WTC11 (cell line): Measurements from ENCODE around the gene ALK. TPM values are rescaled to one million over a fixed set of nuclear protein-coding genes. Genes with fewer than 3 reads are reported as not detected.

ENCODE experiments used
- ATAC-seq: fragments of 200-7000 bp; cut with Tn5 transposase; 2 replicates; pipeline ENCODE4 v1.10.0; 2021; ENCODE audit warnings: mild to moderate bottlenecking, moderate library complexity
- CTCF ChIA-PET: fragments of 300-600 bp; sonication (Branson Sonifier 250); formaldehyde crosslinking; loops from one replicate; lab custom pipeline; 2021; ENCODE audit warnings: antibody characterized with exemption; lab: Charles Lee
- POLR2A ChIA-PET: fragments of 350-600 bp; sonication (Branson Sonifier 250); formaldehyde crosslinking; loops from one replicate; lab custom pipeline; 2021; ENCODE audit warnings: antibody characterized with exemption; lab: Charles Lee
- DNase-seq: peaks from one replicate; pipeline ENCODE4 v3.0.0; 2021; ENCODE audit warnings: low spot score
- H3K27ac Mint-ChIP-seq: 2 replicates; pipeline ENCODE4 v1.8.0; 2021; ENCODE audit warnings: mixed read lengths
- H3K27me3 Mint-ChIP-seq: 2 replicates; pipeline ENCODE4 v1.8.0; 2021; ENCODE audit warnings: low read depth, mild to moderate bottlenecking, moderate library complexity, mixed read lengths
- H3K36me3 Mint-ChIP-seq: 2 replicates; pipeline ENCODE4 v1.8.0; 2021; ENCODE audit warnings: mixed read lengths
- H3K4me1 Mint-ChIP-seq: 2 replicates; pipeline ENCODE4 v1.8.0; 2022; ENCODE audit warnings: mixed read lengths
- H3K4me3 Mint-ChIP-seq: 2 replicates; pipeline ENCODE4 v1.8.0; 2021; ENCODE audit warnings: mild to moderate bottlenecking, moderate library complexity, mixed read lengths
- H3K9me3 Mint-ChIP-seq: 2 replicates; pipeline ENCODE4 v1.8.0; 2021; ENCODE audit warnings: mixed read lengths
- CDX4 ChIP-seq: fragments of 250-450 bp; sonication (Bioruptor Pico); IDR thresholded peaks from 2 replicates; pipeline ENCODE4 v1.9.0; 2021; ENCODE audit warnings: moderate library complexity, mild to moderate bottlenecking, inconsistent platforms, borderline replicate concordance
- CREB1 ChIP-seq: sonication (generic); formaldehyde crosslinking; IDR thresholded peaks from 2 replicates; pipeline ENCODE4 v1.8.0; 2023; ENCODE audit warnings: mild to moderate bottlenecking, missing genetic modification reagents
- ERG ChIP-seq: fragments of 250-450 bp; sonication (Bioruptor Pico); IDR thresholded peaks from 2 replicates; pipeline ENCODE4 v1.8.0; 2021; ENCODE audit warnings: mild to moderate bottlenecking
- GRHL2 ChIP-seq: fragments of 250-450 bp; sonication (Bioruptor Pico); IDR thresholded peaks from 2 replicates; pipeline ENCODE4 v1.8.0; 2022; ENCODE audit warnings: mild to moderate bottlenecking, moderate library complexity; ENCODE audit not compliant: insufficient replicate concordance, severe bottlenecking
- HMGXB4 ChIP-seq: sonication (generic); formaldehyde crosslinking; IDR thresholded peaks from 2 replicates; pipeline ENCODE4 v1.8.1; 2023; ENCODE audit warnings: mild to moderate bottlenecking, moderate library complexity, missing genetic modification reagents
- JUN ChIP-seq: sonication (generic); formaldehyde crosslinking; IDR thresholded peaks from 2 replicates; pipeline ENCODE4 v1.8.0; 2023; ENCODE audit warnings: mild to moderate bottlenecking, missing genetic modification reagents
- KAT7 ChIP-seq: sonication (generic); formaldehyde crosslinking; IDR thresholded peaks from 2 replicates; pipeline ENCODE4 v1.8.1; 2023; ENCODE audit warnings: missing genetic modification reagents, mild to moderate bottlenecking, borderline replicate concordance
- NFATC4 ChIP-seq: fragments of 250-450 bp; sonication (Bioruptor Pico); IDR thresholded peaks from 2 replicates; pipeline ENCODE4 v1.9.0; 2021; ENCODE audit warnings: mild to moderate bottlenecking
- RORB ChIP-seq: fragments of 250-450 bp; sonication (Bioruptor Pico); IDR thresholded peaks from 2 replicates; pipeline ENCODE4 v1.9.0; 2021; ENCODE audit warnings: mild to moderate bottlenecking
- TP53 ChIP-seq: sonication (generic); formaldehyde crosslinking; IDR thresholded peaks from 2 replicates; pipeline ENCODE4 v1.8.1; 2023; ENCODE audit warnings: mild to moderate bottlenecking, missing genetic modification reagents
- USF2 ChIP-seq: sonication (generic); formaldehyde crosslinking; IDR thresholded peaks from 2 replicates; pipeline ENCODE4 v1.8.1; 2023; ENCODE audit warnings: mild to moderate bottlenecking, missing genetic modification reagents, moderate library complexity
- ZNF121 ChIP-seq: sonication (generic); formaldehyde crosslinking; IDR thresholded peaks from 2 replicates; pipeline ENCODE4 v1.8.0; 2023; ENCODE audit warnings: missing genetic modification reagents
- ZNF396 ChIP-seq: fragments of 250-450 bp; sonication (Bioruptor Pico); IDR thresholded peaks from 2 replicates; pipeline ENCODE4 v1.8.0; 2021; ENCODE audit warnings: mild to moderate bottlenecking, moderate library complexity, borderline replicate concordance
- ZNF416 ChIP-seq: fragments of 250-450 bp; sonication (Bioruptor Pico); IDR thresholded peaks from 2 replicates; pipeline ENCODE4 v1.9.0; 2021; ENCODE audit warnings: mild to moderate bottlenecking, inconsistent platforms
- total RNA-seq: library from RNA; stranded (reverse); gene quantifications from 3 replicates; pipeline ENCODE4 v1.2.3, GENCODE V29; 2021
- TF ChIP-seq, protein P1 (sequence below): sonication (generic); formaldehyde crosslinking; conservative IDR thresholded peaks from 2 replicates; pipeline ENCODE4 v1.8.1; 2023; ENCODE audit warnings: mild to moderate bottlenecking, low read depth, missing genetic modification reagents, moderate library complexity
- TF ChIP-seq, protein P2 (sequence below): sonication (generic); formaldehyde crosslinking; IDR thresholded peaks from 2 replicates; pipeline ENCODE4 v1.8.0; 2023; ENCODE audit warnings: missing genetic modification reagents, mild to moderate bottlenecking, borderline replicate concordance
- TF ChIP-seq, protein P3 (sequence below): sonication (generic); formaldehyde crosslinking; IDR thresholded peaks from 2 replicates; pipeline ENCODE4 v1.8.1; 2023; ENCODE audit warnings: mild to moderate bottlenecking, missing genetic modification reagents, borderline replicate concordance

Gene ALK
- total RNA-seq, 1 experiment from 2014 or later = not detected

DNA sequence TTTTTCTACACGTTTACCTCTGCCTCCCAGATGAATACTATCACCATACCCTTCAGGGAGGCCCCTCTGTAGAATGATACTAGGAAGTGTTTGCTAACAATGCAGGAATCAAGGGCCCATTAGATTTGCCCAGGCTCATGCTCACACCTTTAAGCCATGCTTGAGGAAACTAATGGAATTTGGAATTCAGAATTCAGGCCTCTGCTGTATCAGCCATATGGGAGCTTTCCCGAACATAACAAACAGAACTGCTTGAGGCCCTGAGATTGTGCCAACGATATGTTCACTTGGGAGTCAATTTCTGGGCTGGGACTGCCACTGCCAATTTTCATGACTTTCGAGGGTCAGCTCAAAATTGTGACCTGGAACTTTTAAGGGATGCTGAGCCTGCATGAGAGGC is 523.7 kb downstream of the ALK start (continued):
- TF ChIP-seq RORB = no peak

DNA sequence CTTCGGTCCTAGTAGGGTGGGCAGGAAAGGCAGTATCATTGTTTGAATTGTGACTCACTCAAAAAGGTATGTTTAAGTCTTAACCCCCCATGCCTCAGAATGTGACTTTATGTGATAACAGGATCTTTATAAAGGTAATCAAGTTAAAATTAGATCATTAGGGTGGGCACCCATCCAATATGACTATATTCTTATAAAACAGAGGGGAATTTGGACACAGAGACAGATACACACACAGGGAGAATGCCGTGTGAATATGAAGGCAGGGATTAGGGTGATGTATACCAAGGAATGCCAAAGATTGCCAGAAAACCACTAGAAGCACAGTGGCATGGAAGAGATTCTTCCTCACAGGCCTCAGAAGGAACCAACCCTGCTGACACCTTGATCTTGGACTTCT is 524.3 kb downstream of the ALK start:
- Mint-ChIP-seq H3K4me1 (peaks cover 16% of the 10 kb centered on the region), H3K4me3 (no peak overlapping the region), H3K27ac (no peak overlapping the region), H3K9me3 (no peaks in the 10 kb centered on the region), H3K27me3 (no peaks in the 10 kb centered on the region), H3K36me3 (no peaks in the 10 kb centered on the region)
- DNase-seq (no peak), ATAC-seq (no peak)
- TF ChIP-seq, protein P1, sequence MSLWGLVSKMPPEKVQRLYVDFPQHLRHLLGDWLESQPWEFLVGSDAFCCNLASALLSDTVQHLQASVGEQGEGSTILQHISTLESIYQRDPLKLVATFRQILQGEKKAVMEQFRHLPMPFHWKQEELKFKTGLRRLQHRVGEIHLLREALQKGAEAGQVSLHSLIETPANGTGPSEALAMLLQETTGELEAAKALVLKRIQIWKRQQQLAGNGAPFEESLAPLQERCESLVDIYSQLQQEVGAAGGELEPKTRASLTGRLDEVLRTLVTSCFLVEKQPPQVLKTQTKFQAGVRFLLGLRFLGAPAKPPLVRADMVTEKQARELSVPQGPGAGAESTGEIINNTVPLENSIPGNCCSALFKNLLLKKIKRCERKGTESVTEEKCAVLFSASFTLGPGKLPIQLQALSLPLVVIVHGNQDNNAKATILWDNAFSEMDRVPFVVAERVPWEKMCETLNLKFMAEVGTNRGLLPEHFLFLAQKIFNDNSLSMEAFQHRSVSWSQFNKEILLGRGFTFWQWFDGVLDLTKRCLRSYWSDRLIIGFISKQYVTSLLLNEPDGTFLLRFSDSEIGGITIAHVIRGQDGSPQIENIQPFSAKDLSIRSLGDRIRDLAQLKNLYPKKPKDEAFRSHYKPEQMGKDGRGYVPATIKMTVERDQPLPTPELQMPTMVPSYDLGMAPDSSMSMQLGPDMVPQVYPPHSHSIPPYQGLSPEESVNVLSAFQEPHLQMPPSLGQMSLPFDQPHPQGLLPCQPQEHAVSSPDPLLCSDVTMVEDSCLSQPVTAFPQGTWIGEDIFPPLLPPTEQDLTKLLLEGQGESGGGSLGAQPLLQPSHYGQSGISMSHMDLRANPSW (CRISPR knock-in tag) = no peak
- TF ChIP-seq CDX4 (CRISPR knock-in tag) (no peak), ZNF121 (CRISPR knock-in tag) (no peak), NFATC4 (CRISPR knock-in tag) (no peak), KAT7 (CRISPR knock-in tag) (no peak), ZNF416 (CRISPR knock-in tag) (no peak), ZNF396 (CRISPR knock-in tag) (no peak)
- TF ChIP-seq, protein P2, sequence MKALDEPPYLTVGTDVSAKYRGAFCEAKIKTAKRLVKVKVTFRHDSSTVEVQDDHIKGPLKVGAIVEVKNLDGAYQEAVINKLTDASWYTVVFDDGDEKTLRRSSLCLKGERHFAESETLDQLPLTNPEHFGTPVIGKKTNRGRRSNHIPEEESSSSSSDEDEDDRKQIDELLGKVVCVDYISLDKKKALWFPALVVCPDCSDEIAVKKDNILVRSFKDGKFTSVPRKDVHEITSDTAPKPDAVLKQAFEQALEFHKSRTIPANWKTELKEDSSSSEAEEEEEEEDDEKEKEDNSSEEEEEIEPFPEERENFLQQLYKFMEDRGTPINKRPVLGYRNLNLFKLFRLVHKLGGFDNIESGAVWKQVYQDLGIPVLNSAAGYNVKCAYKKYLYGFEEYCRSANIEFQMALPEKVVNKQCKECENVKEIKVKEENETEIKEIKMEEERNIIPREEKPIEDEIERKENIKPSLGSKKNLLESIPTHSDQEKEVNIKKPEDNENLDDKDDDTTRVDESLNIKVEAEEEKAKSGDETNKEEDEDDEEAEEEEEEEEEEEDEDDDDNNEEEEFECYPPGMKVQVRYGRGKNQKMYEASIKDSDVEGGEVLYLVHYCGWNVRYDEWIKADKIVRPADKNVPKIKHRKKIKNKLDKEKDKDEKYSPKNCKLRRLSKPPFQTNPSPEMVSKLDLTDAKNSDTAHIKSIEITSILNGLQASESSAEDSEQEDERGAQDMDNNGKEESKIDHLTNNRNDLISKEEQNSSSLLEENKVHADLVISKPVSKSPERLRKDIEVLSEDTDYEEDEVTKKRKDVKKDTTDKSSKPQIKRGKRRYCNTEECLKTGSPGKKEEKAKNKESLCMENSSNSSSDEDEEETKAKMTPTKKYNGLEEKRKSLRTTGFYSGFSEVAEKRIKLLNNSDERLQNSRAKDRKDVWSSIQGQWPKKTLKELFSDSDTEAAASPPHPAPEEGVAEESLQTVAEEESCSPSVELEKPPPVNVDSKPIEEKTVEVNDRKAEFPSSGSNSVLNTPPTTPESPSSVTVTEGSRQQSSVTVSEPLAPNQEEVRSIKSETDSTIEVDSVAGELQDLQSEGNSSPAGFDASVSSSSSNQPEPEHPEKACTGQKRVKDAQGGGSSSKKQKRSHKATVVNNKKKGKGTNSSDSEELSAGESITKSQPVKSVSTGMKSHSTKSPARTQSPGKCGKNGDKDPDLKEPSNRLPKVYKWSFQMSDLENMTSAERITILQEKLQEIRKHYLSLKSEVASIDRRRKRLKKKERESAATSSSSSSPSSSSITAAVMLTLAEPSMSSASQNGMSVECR = no peak
- CTCF ChIA-PET = no interaction called here
- POLR2A ChIA-PET = no interaction called here

- Mint-ChIP-seq H3K27ac (no peak overlapping the region), H3K9me3 (no peaks in the 10 kb centered on the region), H3K27me3 (no peaks in the 10 kb centered on the region), H3K36me3 (no peaks in the 10 kb centered on the region), H3K4me3 (no peak overlapping the region), H3K4me1 (peaks cover 16% of the 10 kb centered on the region)
- ChIA-PET POLR2A (no interaction called here), CTCF (interaction anchor here (0.7 kb wide), 1 partner anchor 86 kb away, joined by 3 read pairs; no protein-coding TSS in a partner anchor)
- DNase-seq (no peak), ATAC-seq (no peak)
- TF ChIP-seq NFATC4 (CRISPR knock-in tag) = no peak
- TF ChIP-seq GRHL2 (CRISPR knock-in tag) = no peak
- no peak for TF ChIP-seq CREB1 (CRISPR knock-in tag)
- TF ChIP-seq TP53 (CRISPR knock-in tag) = no peak
- TF ChIP-seq JUN (CRISPR knock-in tag) = no peak
- TF ChIP-seq ERG (CRISPR knock-in tag) = no peak
- no peak for TF ChIP-seq HMGXB4 (CRISPR knock-in tag)
- TF ChIP-seq, protein P3, sequence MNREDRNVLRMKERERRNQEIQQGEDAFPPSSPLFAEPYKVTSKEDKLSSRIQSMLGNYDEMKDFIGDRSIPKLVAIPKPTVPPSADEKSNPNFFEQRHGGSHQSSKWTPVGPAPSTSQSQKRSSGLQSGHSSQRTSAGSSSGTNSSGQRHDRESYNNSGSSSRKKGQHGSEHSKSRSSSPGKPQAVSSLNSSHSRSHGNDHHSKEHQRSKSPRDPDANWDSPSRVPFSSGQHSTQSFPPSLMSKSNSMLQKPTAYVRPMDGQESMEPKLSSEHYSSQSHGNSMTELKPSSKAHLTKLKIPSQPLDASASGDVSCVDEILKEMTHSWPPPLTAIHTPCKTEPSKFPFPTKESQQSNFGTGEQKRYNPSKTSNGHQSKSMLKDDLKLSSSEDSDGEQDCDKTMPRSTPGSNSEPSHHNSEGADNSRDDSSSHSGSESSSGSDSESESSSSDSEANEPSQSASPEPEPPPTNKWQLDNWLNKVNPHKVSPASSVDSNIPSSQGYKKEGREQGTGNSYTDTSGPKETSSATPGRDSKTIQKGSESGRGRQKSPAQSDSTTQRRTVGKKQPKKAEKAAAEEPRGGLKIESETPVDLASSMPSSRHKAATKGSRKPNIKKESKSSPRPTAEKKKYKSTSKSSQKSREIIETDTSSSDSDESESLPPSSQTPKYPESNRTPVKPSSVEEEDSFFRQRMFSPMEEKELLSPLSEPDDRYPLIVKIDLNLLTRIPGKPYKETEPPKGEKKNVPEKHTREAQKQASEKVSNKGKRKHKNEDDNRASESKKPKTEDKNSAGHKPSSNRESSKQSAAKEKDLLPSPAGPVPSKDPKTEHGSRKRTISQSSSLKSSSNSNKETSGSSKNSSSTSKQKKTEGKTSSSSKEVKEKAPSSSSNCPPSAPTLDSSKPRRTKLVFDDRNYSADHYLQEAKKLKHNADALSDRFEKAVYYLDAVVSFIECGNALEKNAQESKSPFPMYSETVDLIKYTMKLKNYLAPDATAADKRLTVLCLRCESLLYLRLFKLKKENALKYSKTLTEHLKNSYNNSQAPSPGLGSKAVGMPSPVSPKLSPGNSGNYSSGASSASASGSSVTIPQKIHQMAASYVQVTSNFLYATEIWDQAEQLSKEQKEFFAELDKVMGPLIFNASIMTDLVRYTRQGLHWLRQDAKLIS (CRISPR knock-in tag) = no peak
- TF ChIP-seq CDX4 (CRISPR knock-in tag) = no peak
- no peak for TF ChIP-seq USF2 (CRISPR knock-in tag)
- TF ChIP-seq RORB = no peak
These were observed 526.4 kb downstream of the ALK start for GRCh38 chr2:29394981-29395350.
